Measurements from ENCODE around the gene CRYL1.

Gene CRYL1

GRCh38 chr13:20513466-20513995, 12.1 kb downstream of the CRYL1 start:
- TF ChIP-seq, protein P1, sequence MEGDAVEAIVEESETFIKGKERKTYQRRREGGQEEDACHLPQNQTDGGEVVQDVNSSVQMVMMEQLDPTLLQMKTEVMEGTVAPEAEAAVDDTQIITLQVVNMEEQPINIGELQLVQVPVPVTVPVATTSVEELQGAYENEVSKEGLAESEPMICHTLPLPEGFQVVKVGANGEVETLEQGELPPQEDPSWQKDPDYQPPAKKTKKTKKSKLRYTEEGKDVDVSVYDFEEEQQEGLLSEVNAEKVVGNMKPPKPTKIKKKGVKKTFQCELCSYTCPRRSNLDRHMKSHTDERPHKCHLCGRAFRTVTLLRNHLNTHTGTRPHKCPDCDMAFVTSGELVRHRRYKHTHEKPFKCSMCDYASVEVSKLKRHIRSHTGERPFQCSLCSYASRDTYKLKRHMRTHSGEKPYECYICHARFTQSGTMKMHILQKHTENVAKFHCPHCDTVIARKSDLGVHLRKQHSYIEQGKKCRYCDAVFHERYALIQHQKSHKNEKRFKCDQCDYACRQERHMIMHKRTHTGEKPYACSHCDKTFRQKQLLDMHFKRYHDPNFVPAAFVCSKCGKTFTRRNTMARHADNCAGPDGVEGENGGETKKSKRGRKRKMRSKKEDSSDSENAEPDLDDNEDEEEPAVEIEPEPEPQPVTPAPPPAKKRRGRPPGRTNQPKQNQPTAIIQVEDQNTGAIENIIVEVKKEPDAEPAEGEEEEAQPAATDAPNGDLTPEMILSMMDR (conservative IDR thresholded peaks at IDR 0.05; ENCODE audit: low read length), result no peak
- H3K4me3 ChIP-seq (ENCODE audit: low read length), result no peak overlapping the region
- no peak for DNase-seq (ENCODE audit: low read depth)

GRCh38 chr13:20512042-20512683, 13.5 kb downstream of the CRYL1 start:
- H3K4me3 ChIP-seq (ENCODE audit: low read length), result no peak overlapping the region
- DNase-seq (ENCODE audit: low read depth), result no peak
- TF ChIP-seq, protein P1 (conservative IDR thresholded peaks at IDR 0.05; ENCODE audit: low read length), result no peak

DNA sequence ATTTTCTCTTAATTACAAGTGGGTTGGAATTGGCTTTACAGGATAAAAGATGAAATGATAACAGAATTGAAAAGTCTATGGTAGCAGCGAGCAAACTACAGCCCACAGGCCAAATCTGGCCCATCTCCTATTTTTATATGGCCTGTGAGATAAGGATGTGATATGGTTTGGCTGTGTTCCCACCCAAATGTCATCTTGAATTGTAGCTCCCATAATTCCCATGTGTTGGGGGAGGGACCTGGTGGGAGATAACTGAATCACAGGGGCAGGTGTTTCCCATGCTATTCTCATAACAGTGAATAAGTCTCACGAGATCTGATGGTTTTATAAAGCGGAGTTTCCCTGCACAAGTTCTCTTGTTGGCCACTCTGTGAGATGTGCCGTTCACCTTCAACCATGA, 19.0 kb downstream of the CRYL1 start:
- no peak overlapping the region for H3K4me3 ChIP-seq (ENCODE audit: low read length)
- TF ChIP-seq, protein P1 (conservative IDR thresholded peaks at IDR 0.05; ENCODE audit: low read length), result no peak
- no peak for DNase-seq (ENCODE audit: low read depth)

GRCh38 chr13:20505405-20506366, 20.0 kb downstream of the CRYL1 start:
- DNase-seq (ENCODE audit: low read depth), result no peak
- TF ChIP-seq, protein P1 (conservative IDR thresholded peaks at IDR 0.05; ENCODE audit: low read length), result no peak
- no peak overlapping the region for H3K4me3 ChIP-seq (ENCODE audit: low read length)

GRCh38 chr13:20503088-20504083, 22.3 kb downstream of the CRYL1 start:
- no peak for DNase-seq (ENCODE audit: low read depth)
- TF ChIP-seq, protein P1 (conservative IDR thresholded peaks at IDR 0.05; ENCODE audit: low read length), result no peak
- no peak overlapping the region for H3K4me3 ChIP-seq (ENCODE audit: low read length)

GRCh38 chr13:20501592-20501991, 24.1 kb downstream of the CRYL1 start:
- no peak overlapping the region for H3K4me3 ChIP-seq (ENCODE audit: low read length)
- TF ChIP-seq, protein P1 (conservative IDR thresholded peaks at IDR 0.05; ENCODE audit: low read length), result no peak
- no peak for DNase-seq (ENCODE audit: low read depth)
